ENCODE data around the gene ATP8B1. TPM values are rescaled to one million over a fixed set of nuclear protein-coding genes. Genes with fewer than 3 reads are reported as not detected.

The ATP8B1 gene
- total RNA-seq, 1 experiment from 2014 or later, result 1.1 TPM

DNA sequence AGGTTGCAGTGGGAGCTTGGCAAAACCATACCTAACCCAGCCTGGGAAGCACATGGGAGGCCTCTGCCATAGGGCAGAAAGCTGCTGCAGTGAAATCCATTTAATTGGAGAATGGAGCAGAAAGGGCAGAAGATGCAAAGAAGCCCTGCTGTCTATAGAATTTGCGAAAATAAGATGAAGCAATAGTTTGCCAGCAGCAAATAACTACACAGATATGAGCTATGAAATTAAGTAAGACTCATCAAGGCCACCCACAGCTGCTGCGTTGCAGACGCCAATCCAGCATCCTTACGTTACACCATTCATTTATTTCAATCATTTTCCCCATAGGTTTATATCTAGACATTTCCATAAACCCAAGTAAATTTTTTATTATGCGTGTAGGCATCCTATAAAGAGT is 21.1 kb downstream of the ATP8B1 start:
- H3K4me1 Mint-ChIP-seq, result peaks cover 15 to 16% of the 10 kb centered on the region in 2 experiments
- no peak overlapping the region for H3K56ac ChIP-seq (ENCODE audit: insufficient read length, low read depth, low read length)
- H2AK5ac ChIP-seq (ENCODE audit: insufficient read length, low read length), result no peak overlapping the region
- no peak overlapping the region for H2BK15ac ChIP-seq (ENCODE audit: low read depth, low read length)
- no peak overlapping the region for H2BK20ac ChIP-seq (ENCODE audit: low read depth, low read length, poor library complexity, severe bottlenecking)
- H3K36me3 Mint-ChIP-seq (ENCODE audit: insufficient read depth in 1 of 3, low read depth in 3 of 3), result no peaks in the 10 kb centered on the region
- no peak overlapping the region for H2BK120ac ChIP-seq (ENCODE audit: low read depth, low read length, poor library complexity, severe bottlenecking)
- H3K4me3 Mint-ChIP-seq, result no peak overlapping the region
- H2BK5ac ChIP-seq (ENCODE audit: insufficient read length, low read length), result no peak overlapping the region
- H3K4ac ChIP-seq (ENCODE audit: low read depth, low read length), result no peak overlapping the region
- no peak for DNase-seq
- H3K4me2 ChIP-seq (ENCODE audit: insufficient read depth, insufficient read length, low read length), result no peak overlapping the region
- no peak overlapping the region for H3T11ph ChIP-seq (ENCODE audit: low read length)
- no peaks in the 10 kb centered on the region for H3K23me2 ChIP-seq (ENCODE audit: insufficient read length, low read depth, low read length, poor library complexity, severe bottlenecking)
- H3K79me1 ChIP-seq (ENCODE audit: insufficient read depth, low read depth, low read length, poor library complexity, severe bottlenecking), result no peaks in the 10 kb centered on the region
- peaks cover 0 to 3% of the 10 kb centered on the region in 2 experiments; a peak in 2 of 5 replicates for H3K9me3 Mint-ChIP-seq
- no peak overlapping the region for H3K14ac ChIP-seq (ENCODE audit: insufficient read depth, low read length)
- no peak overlapping the region for H3K27ac ChIP-seq (ENCODE audit: insufficient read length, low read depth, low read length)
- no peak overlapping the region for H4K5ac ChIP-seq (ENCODE audit: insufficient read length, low read depth, low read length)
- no peak overlapping the region for H3K23ac ChIP-seq (ENCODE audit: insufficient read length, low read depth, low read length)
- no peaks in the 10 kb centered on the region for H4K20me1 ChIP-seq (ENCODE audit: control insufficient read depth, insufficient read depth, insufficient read length)
- H2BK12ac ChIP-seq (ENCODE audit: insufficient read length, low read depth, low read length), result no peak overlapping the region
- no peaks in the 10 kb centered on the region for H3K27me3 ChIP-seq (ENCODE audit: insufficient read depth, low read length)
- no peak overlapping the region for H3K18ac ChIP-seq (ENCODE audit: insufficient read length, low read depth, low read length)
- peaks cover 7% of the 10 kb centered on the region; the same call in 1 of the 2 replicates for H3K4me1 ChIP-seq (ENCODE audit: insufficient read depth, low read length)
- no peaks in the 10 kb centered on the region; the same call in none of the 2 replicates for H3K27me3 Mint-ChIP-seq (ENCODE audit: low read depth)
- no peak overlapping the region for H4K91ac ChIP-seq (ENCODE audit: insufficient read length, low read depth, low read length)
- no peak overlapping the region for H3K27ac Mint-ChIP-seq
- 100% methylated on average over 1 of the region's 5 CpGs for WGBS (ENCODE audit: extremely low coverage, insufficient read length, low lambda C conversion rate)
- H4K8ac ChIP-seq (replicated peaks; ENCODE audit: insufficient read length, low read depth, low read length), result no peak overlapping the region
- no peaks in the 10 kb centered on the region for H3K9me3 ChIP-seq (ENCODE audit: control insufficient read depth, low read depth, low read length)
- no peak overlapping the region for H2AFZ ChIP-seq (ENCODE audit: low read length)
- H3K9ac ChIP-seq (ENCODE audit: extremely low read depth, insufficient read length, low read length), result no peak overlapping the region
- H3K79me2 ChIP-seq (ENCODE audit: insufficient read depth, low read length), result no peaks in the 10 kb centered on the region
- TF ChIP-seq, protein P1, sequence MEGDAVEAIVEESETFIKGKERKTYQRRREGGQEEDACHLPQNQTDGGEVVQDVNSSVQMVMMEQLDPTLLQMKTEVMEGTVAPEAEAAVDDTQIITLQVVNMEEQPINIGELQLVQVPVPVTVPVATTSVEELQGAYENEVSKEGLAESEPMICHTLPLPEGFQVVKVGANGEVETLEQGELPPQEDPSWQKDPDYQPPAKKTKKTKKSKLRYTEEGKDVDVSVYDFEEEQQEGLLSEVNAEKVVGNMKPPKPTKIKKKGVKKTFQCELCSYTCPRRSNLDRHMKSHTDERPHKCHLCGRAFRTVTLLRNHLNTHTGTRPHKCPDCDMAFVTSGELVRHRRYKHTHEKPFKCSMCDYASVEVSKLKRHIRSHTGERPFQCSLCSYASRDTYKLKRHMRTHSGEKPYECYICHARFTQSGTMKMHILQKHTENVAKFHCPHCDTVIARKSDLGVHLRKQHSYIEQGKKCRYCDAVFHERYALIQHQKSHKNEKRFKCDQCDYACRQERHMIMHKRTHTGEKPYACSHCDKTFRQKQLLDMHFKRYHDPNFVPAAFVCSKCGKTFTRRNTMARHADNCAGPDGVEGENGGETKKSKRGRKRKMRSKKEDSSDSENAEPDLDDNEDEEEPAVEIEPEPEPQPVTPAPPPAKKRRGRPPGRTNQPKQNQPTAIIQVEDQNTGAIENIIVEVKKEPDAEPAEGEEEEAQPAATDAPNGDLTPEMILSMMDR (conservative IDR thresholded peaks at IDR 0.05), result no peak

All from H9 (cell line).